SJSA1 (cell line): Measurements from ENCODE around the gene RELB. TPM values are rescaled to one million over a fixed set of nuclear protein-coding genes. Genes with fewer than 3 reads are reported as not detected.
"Not testable (repeated sequence)": the region's sequence is repeated elsewhere in the genome, so short reads cannot be mapped to it uniquely, and the experiment has no call there.

ENCODE experiments used
- DNase-seq, 2 experiments: peaks; one replicate each; pipeline ENCODE4 v3.0.0-alpha.2; 2015 to 2020; ENCODE audit warnings: low spot score in 2 of 2, low read depth in 1 of 2
- H3K27ac ChIP-seq: fragments of 250-450 bp; sonication (Bioruptor Pico); 2 replicates; pipeline ENCODE4 v1.5.1; 2020; ENCODE audit warnings: mild to moderate bottlenecking, moderate library complexity
- H3K27me3 ChIP-seq: fragments of 250-450 bp; sonication (Bioruptor Pico); replicated peaks from 2 replicates; pipeline ENCODE4 v1.5.1; 2020; ENCODE audit warnings: mild to moderate bottlenecking, moderate library complexity
- H3K36me3 ChIP-seq: fragments of 250-450 bp; sonication (Bioruptor Pico); 2 replicates; pipeline ENCODE4 v1.5.1; 2020; ENCODE audit warnings: mild to moderate bottlenecking
- H3K4me1 ChIP-seq: fragments of 250-450 bp; sonication (Bioruptor Pico); replicated peaks from 2 replicates; pipeline ENCODE4 v1.6.1; 2021; ENCODE audit warnings: mild to moderate bottlenecking
- H3K4me3 ChIP-seq: fragments of 250-450 bp; sonication (Bioruptor Pico); 2 replicates; pipeline ENCODE4 v1.5.1; 2020; ENCODE audit warnings: mild to moderate bottlenecking
- H3K9me3 ChIP-seq: fragments of 250-450 bp; sonication (Bioruptor Pico); replicated peaks from 2 replicates; pipeline ENCODE4 v1.5.1; 2020; ENCODE audit warnings: mild to moderate bottlenecking
- total RNA-seq: library from RNA; depleted of rRNA; stranded (reverse); fragments of >200 nt; shearing (Covaris generic); gene quantifications from 2 replicates; pipeline ENCODE4 v1.2.3, GENCODE V29; 2014

The RELB gene
- total RNA-seq, 1 experiment from 2014 or later: 12.6 TPM

DNA sequence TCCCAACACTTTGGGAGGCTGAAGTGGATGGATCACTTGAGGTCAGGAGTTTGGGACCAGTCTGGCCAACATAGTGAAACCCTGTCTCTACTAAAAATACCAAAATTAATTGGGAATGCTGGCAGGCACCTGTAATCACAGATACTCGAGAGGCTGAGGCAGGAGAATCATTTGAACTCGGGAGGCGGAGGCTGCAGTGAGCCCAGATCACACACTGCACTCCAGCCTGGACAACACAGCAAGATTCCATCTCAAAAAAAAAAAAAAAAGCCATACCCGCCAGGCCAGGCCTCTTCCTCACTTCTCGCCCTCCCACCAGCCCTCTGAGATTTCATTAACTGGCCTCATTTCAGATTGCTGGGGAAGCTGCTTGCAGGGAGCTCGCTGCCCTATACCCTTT lies 7.7 kb upstream of the RELB start:
- no peak overlapping the region for H3K27ac ChIP-seq
- H3K4me1 ChIP-seq: no peaks in the 10 kb centered on the region
- H3K27me3 ChIP-seq: no peaks in the 10 kb centered on the region
- DNase-seq: no peak
- H3K9me3 ChIP-seq: no peaks in the 10 kb centered on the region
- H3K4me3 ChIP-seq: no peak overlapping the region
- H3K36me3 ChIP-seq: peaks cover 43% of the 10 kb centered on the region

DNA sequence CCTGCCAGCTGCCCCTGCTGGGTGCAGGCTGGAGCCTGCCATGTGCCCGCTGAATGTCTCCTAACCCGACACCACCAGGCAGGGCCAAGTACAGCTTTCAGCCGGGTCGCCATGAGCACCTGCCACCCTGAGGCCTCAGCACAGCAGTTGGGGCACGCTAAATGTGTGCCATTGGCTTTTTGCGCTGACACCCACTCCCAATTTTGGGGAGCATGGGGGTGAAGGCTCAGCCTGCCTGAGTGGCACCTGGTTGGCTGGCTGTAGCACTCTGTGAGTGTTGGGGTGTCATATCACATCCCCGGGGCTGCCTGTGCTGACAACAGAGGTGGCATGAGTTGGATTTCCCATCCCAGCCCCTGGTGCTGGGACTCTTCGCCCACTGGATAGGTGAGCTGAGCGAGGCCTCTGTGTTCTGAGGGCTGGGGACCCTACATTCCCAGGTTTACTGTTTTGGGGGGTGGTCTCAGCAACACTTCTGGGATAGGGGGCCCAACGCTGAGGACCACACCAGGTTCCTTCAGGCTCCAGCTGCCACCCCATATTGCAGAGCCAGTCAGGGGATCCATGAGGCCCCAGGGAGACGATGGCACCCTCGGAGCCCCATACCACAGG lies 7.2 kb upstream of the RELB start:
- no peak overlapping the region for H3K4me3 ChIP-seq
- no peaks in the 10 kb centered on the region for H3K4me1 ChIP-seq
- H3K27ac ChIP-seq: no peak overlapping the region
- peaks cover 38% of the 10 kb centered on the region for H3K36me3 ChIP-seq
- no peaks in the 10 kb centered on the region for H3K27me3 ChIP-seq
- no peak for DNase-seq
- no peaks in the 10 kb centered on the region for H3K9me3 ChIP-seq

DNA sequence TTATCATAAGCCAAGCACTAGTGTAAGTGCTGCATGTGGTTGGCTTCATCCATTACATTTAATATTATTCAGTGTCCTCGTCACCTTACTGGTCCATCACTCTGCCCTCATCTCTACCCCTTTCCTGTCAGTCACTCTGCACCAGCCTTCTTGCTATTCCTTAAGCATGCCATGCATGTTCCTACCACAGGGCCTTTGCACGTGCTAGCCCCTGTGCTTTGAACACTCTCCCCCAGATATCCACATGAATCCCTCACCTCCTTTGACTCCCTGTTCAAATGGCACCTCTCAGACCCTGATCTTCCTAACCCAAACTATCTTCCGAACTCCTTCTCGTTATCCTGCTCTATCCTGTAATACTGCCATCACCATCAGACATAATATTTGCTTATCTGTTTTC lies 3.2 kb upstream of the RELB start:
- Histone ChIP-seq H3K4me3 (no peak overlapping the region), H3K27ac (no peak overlapping the region), H3K36me3 (peaks cover 15% of the 10 kb centered on the region), H3K4me1 (peaks cover 9% of the 10 kb centered on the region), H3K27me3 (no peaks in the 10 kb centered on the region), H3K9me3 (no peaks in the 10 kb centered on the region)
- no peak for DNase-seq

DNA sequence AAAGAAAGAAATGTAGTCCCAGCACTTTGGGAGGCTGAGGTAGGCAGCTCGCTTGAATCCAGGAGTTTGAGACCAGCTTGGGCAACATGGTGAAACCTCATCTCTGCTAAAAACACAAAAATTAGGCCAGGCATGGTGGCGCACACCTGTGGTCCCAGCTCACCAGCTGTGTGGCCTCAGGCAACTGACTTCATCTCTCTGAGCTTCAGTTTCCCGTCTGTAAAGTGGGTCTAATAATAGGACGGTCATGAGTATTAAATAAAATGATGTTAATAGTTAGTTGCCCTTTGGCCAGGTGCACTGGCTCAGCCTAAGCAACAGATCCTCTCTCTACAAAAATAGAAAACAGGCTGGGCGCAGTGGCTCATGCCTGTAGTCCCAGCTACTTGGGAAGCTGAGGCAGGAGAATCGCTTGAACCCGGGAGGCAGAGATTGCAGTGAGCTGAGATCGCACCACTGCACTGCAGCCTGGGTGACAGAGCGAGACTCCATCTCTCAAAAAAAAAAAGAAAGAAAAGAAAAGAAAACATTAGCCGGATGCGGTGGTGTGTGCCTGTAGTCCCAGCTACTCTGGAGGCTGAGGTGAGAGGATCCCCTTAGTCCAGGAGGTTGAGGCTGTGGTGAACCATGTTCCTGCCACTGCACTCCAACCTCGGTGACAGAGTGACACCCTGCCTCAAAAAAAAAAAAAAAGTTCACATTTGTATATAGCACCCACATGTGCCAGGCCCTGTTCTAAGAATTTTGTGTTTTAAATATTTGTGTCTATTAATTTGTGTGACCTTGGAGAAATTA lies 1.9 kb upstream of the RELB start:
- peaks cover 18% of the 10 kb centered on the region for H3K36me3 ChIP-seq
- DNase-seq, H3K9me3 ChIP-seq, H3K4me1 ChIP-seq, H3K4me3 ChIP-seq, H3K27me3 ChIP-seq, H3K27ac ChIP-seq: not testable (repeated sequence)

DNA sequence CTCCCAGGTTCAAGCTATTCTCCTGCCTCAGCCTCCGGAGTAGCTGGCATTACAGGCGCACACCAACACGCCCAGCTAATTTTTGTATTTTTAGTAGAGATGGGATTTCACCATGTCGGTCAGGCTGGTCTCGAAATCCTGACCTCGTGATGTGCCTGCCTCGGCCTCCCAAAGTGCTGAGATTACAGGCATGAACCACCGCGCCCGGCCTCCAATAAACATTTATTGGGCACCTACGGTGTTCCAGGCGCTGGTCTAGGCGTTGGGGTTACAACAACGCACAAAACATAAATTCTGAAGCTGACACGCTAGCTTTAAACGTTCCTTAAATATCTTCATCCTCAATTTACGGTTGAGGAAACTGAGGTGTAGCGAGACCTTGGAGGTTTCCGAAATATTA lies 599 bp upstream of the RELB start:
- Histone ChIP-seq H3K36me3 (peaks cover 27% of the 10 kb centered on the region), H3K4me3 (peak overlapping the region; percentile 93), H3K27ac (peak overlapping the region; percentile 51; the same call in 1 of the 2 replicates)
- not testable (repeated sequence) for DNase-seq, H3K27me3 ChIP-seq, H3K4me1 ChIP-seq, H3K9me3 ChIP-seq

DNA sequence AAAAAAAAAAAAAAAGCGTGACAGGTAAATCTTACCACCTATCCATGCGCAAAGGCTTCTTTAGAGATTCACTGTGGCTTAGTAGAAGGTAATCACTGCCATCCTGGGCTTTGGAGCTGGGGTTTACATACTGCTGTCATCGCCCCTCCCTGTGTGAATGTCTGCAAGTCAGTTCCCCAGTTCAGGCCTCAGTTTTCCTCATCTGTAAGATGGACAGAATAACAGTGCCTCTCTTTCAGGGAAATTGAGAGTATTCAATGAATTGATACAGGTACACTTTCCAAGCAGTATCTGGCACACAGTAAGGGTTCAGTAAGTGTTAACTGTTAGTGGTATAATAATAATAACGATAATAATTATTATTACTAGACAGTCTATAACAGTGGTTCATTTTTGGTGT lies 2.2 kb downstream of the RELB start:
- no peak overlapping the region for H3K4me3 ChIP-seq
- no peaks in the 10 kb centered on the region for H3K27me3 ChIP-seq
- H3K9me3 ChIP-seq: no peaks in the 10 kb centered on the region
- no peak for DNase-seq
- H3K36me3 ChIP-seq: peaks cover 45% of the 10 kb centered on the region
- H3K4me1 ChIP-seq: peaks cover 9% of the 10 kb centered on the region
- no peak overlapping the region for H3K27ac ChIP-seq

DNA sequence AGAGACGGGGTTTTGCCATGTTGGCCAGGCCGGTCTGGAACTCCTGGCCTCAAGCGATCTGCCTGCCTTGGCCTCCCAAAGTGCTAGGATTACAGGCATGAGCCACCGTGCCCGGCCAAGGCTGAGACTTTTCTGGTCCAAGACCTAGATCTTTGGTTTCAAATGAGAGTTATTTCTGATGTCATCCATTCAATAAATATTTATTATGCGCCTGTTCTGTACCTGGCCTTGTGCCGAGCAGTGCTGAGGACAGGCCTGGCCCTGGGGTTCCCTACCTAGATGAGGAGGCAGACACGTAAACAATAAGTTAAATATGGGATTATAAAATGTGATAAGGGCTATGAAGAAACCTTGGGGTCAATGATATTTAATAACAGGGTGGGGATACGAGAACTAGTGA lies 4.5 kb downstream of the RELB start:
- peaks cover 9% of the 10 kb centered on the region for H3K4me1 ChIP-seq
- H3K27ac ChIP-seq: no peak overlapping the region
- H3K9me3 ChIP-seq: no peaks in the 10 kb centered on the region
- no peaks in the 10 kb centered on the region for H3K27me3 ChIP-seq
- DNase-seq: no peak
- peaks cover 51% of the 10 kb centered on the region for H3K36me3 ChIP-seq
- no peak overlapping the region for H3K4me3 ChIP-seq

DNA sequence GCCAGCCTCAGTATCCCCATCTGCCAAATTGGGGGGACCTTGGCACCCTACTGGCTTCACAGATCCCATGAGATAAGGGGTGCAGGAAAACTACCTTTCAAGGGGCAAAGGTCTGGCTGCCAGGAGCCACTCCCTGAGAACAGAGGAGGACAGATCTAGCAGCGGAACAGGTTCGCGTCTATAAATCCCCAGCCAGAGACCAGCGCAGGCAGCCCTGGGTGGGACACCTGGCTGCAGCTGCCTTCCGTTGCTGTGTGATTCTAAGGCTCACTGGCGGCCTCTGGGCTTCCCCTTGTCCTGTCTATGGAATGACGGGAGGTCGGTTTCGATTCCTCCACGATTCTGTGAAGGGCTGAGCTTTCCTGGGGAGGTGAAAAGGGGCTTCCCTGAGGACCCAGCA lies 7.3 kb downstream of the RELB start:
- Histone ChIP-seq H3K27ac (no peak overlapping the region), H3K4me3 (no peak overlapping the region), H3K36me3 (peaks cover 48% of the 10 kb centered on the region), H3K4me1 (no peaks in the 10 kb centered on the region), H3K27me3 (no peaks in the 10 kb centered on the region), H3K9me3 (no peaks in the 10 kb centered on the region)
- DNase-seq: no peak

DNA sequence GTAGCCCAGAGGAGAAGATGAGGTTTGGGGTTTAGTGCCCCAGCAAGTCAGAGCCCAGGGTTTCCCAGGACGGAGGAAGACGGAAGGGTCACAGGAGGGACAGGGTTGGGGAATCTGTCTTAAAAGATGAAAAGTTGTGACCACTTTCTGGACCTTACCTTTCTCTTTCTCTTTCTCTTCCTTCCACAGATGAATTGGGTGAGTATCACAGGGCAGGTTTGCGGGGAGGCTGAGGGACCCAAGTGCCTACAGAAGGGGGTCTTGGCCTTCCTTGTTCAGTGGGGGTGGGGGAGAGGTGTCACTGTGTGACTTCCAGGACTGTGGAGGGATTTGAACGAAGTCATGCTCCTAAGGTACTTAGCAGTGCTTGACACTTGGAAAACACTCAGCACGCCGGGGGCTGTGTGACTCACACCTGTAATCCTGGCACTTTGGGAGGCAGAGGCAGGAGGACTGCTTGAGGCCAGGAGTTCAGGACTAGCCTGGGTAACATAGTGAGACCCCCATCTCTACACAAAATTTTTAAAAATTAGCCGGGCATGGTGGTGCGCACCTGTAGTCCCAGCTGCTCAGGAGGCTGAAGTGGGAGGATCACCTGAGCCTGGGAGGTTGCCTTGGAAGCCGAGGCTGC lies 8.5 kb downstream of the RELB start:
- no peak overlapping the region for H3K4me3 ChIP-seq
- H3K9me3 ChIP-seq: no peaks in the 10 kb centered on the region
- H3K27ac ChIP-seq: no peak overlapping the region
- H3K4me1 ChIP-seq: no peaks in the 10 kb centered on the region
- H3K36me3 ChIP-seq: peaks cover 42% of the 10 kb centered on the region
- DNase-seq: no peak
- no peaks in the 10 kb centered on the region for H3K27me3 ChIP-seq

DNA sequence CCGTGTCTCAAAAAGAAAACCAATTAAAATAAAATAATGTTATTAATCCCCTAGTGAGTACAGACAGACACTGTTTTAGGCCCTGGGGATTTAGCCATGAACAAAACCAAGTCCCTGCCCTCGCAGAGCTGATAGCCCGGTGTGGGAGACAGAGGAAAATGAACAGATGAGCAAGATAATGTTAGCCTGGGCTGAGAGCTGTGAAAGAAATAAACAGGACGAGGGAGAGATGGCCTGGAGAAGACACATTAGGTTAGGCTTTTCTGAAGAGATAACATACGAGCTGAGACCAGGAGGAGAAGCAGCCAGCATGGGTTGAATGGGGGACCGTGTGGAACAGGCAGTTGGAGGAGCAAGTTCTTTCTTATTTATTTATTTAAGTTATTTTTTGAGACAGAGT lies 9.0 kb downstream of the RELB start:
- H3K4me3 ChIP-seq: no peak overlapping the region
- peaks cover 44% of the 10 kb centered on the region for H3K36me3 ChIP-seq
- no peak overlapping the region for H3K27ac ChIP-seq
- no peaks in the 10 kb centered on the region for H3K9me3 ChIP-seq
- DNase-seq: no peak
- H3K27me3 ChIP-seq: no peaks in the 10 kb centered on the region
- H3K4me1 ChIP-seq: no peaks in the 10 kb centered on the region

DNA sequence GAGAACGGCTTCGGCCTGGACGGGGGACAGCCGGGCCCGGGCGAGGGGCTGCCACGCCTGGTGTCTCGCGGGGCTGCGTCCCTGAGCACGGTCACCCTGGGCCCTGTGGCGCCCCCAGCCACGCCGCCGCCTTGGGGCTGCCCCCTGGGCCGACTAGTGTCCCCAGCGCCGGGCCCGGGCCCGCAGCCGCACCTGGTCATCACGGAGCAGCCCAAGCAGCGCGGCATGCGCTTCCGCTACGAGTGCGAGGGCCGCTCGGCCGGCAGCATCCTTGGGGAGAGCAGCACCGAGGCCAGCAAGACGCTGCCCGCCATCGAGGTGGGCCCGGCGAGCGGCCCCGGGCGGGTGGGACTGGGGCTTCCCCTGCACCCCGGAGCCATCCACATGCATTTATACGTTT lies 10.7 kb downstream of the RELB start:
- DNase-seq: no peak
- H3K4me3 ChIP-seq: no peak overlapping the region
- H3K27ac ChIP-seq: no peak overlapping the region
- no peaks in the 10 kb centered on the region for H3K4me1 ChIP-seq
- no peaks in the 10 kb centered on the region for H3K9me3 ChIP-seq
- H3K36me3 ChIP-seq: peaks cover 40% of the 10 kb centered on the region
- H3K27me3 ChIP-seq: no peaks in the 10 kb centered on the region

DNA sequence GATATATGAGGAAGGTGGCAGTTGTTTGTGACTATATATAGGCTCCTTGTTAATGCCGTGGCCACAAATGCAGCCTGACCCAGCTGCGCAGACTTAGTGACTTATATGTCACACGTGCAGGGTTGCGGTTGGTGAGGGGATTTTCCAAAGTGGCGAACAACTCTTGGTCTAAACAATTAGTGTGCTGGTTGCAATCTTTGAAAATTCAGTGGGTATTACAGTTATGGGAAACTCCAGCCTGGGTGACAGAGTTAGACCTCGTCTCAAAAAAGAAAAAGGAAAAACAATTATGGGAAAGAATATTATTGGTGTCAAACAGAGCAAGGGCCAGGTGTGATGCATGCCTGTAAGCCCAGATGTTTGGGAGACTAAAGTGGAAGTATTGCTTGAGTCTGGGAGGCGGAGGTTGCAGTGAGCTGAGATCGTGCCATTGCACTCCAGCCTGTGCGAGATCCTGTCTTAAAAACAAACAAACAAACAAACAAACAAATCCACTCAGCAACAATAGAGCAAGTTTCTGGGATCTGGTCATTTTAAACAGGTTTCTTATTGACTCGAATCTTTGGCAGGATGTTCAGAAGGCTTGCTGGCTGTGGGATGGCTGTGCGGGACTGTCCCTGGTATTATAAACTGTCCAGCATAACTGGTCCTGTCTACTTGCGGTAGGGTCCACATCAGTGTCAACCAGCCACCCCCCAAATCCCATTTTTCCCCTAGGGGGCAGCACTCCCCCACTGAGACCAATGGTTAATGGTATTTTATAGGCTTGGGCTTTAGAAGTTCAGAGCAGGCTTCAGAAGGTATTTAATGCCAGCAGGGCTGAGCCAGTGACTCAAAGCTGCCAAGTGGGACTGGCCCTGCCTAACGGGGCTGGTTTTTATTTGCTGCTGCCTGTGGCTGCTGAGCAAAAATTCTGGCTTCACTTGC lies 15.4 kb downstream of the RELB start:
- Histone ChIP-seq H3K4me1 (no peaks in the 10 kb centered on the region), H3K4me3 (no peak overlapping the region), H3K27ac (no peak overlapping the region), H3K27me3 (no peaks in the 10 kb centered on the region), H3K9me3 (no peaks in the 10 kb centered on the region), H3K36me3 (peaks cover 42% of the 10 kb centered on the region)
- DNase-seq: peak; percentile 41 to 66

DNA sequence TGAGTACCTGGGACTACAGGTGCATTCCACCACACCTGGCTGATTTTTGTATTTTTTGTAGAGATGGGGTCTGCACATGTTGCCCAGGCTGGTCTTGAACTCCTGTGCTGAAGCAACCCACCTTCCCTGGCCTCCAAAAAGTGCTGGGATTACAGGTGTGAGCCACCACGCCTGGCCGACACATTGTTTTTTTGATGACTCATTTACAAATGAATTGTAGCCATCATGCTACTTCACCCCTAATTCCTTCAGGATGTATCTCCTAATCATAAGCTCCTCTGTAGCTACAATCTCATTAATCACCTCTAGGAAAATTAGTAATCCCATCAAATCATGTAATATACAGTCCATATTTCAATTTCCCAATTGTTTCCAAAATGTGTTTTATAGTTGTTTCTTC lies 17.9 kb downstream of the RELB start:
- no peak for DNase-seq
- no peak overlapping the region for H3K4me3 ChIP-seq
- no peaks in the 10 kb centered on the region for H3K4me1 ChIP-seq
- H3K27me3 ChIP-seq: no peaks in the 10 kb centered on the region
- peaks cover 38% of the 10 kb centered on the region for H3K36me3 ChIP-seq
- no peaks in the 10 kb centered on the region for H3K9me3 ChIP-seq
- no peak overlapping the region for H3K27ac ChIP-seq
